Activated CD4-positive, CD25-positive, alpha-beta regulatory T cell treated with anti-CD3 and anti-CD28 coated beads, Interleukin-2, amount 50 U/mL, for 72 hours (primary cell): ENCODE measurements around the gene NRBF2.
"Not testable (repeated sequence)": the region's sequence is repeated elsewhere in the genome, so short reads cannot be mapped to it uniquely, and the experiment has no call there.

ENCODE experiments used
- DNase-seq: peaks from one replicate; pipeline ENCODE4 v3.0.0; 2021

Gene NRBF2

GRCh38 chr10:63133056-63133820 lies at the start of gene NRBF2:
TSS of gene NRBF2 (plus strand) at chr10:63133328. CDS start at chr10:63133471, 143 bp downstream.
- peak; percentile 98 for DNase-seq

- not testable (repeated sequence) for DNase-seq
Observed at GRCh38 chr10:63083406-63083805, 49.7 kb upstream of the NRBF2 start.

GRCh38 chr10:63083904-63084689 lies 49.0 kb upstream of the NRBF2 start:
- no peak for DNase-seq

- DNase-seq: no peak
Observed at GRCh38 chr10:63084690-63085382, 48.3 kb upstream of the NRBF2 start.

- no peak for DNase-seq
Observed at GRCh38 chr10:63093227-63093626, 39.9 kb upstream of the NRBF2 start.

GRCh38 chr10:63094405-63094804 lies 38.7 kb upstream of the NRBF2 start:
- DNase-seq: no peak

- DNase-seq: no peak
Observed at GRCh38 chr10:63094881-63095280, 38.2 kb upstream of the NRBF2 start.

GRCh38 chr10:63099734-63100133 lies 33.4 kb upstream of the NRBF2 start:
- no peak for DNase-seq

- DNase-seq: not testable (repeated sequence)
Observed at GRCh38 chr10:63101091-63101490, 32.0 kb upstream of the NRBF2 start.

- not testable (repeated sequence) for DNase-seq
Observed at GRCh38 chr10:63102279-63102883, 30.7 kb upstream of the NRBF2 start.

GRCh38 chr10:63103178-63103577 lies 29.9 kb upstream of the NRBF2 start:
- not testable (repeated sequence) for DNase-seq

GRCh38 chr10:63103971-63104409 lies 29.1 kb upstream of the NRBF2 start:
- peak; percentile 37 for DNase-seq

GRCh38 chr10:63105225-63106110 lies 27.7 kb upstream of the NRBF2 start:
- DNase-seq: no peak

- DNase-seq: no peak
Observed at GRCh38 chr10:63106111-63106755, 26.9 kb upstream of the NRBF2 start.

GRCh38 chr10:63107943-63108437 lies 25.1 kb upstream of the NRBF2 start:
- no peak for DNase-seq

- no peak for DNase-seq
Observed at GRCh38 chr10:63110940-63111339, 22.2 kb upstream of the NRBF2 start.

GRCh38 chr10:63114031-63114814 lies 18.9 kb upstream of the NRBF2 start:
- DNase-seq: no peak

- no peak for DNase-seq
Observed at GRCh38 chr10:63115732-63116383, 17.3 kb upstream of the NRBF2 start.

GRCh38 chr10:63116452-63117072 lies 16.6 kb upstream of the NRBF2 start:
- no peak for DNase-seq
